Neural progenitor cell (in vitro differentiated cells): Measurements from ENCODE around the gene STXBP5. TPM values are rescaled to one million over a fixed set of nuclear protein-coding genes. Genes with fewer than 3 reads are reported as not detected.

ENCODE experiments used
- DNase-seq: peaks from one replicate; pipeline ENCODE4 v3.0.0-alpha.2; 2016; ENCODE audit warnings: low spot score
- H2AFZ ChIP-seq: fragments of 200-600 bp; sonication (generic); replicated peaks from 2 replicates; pipeline ENCODE4 v1.6.1; 2016; ENCODE audit warnings: antibody characterized with exemption
- H3F3A ChIP-seq: fragments of 200-600 bp; sonication (generic); 2 replicates; pipeline ENCODE4 v1.6.1; 2016; ENCODE audit warnings: antibody characterized with exemption, low read depth
- H3K27ac ChIP-seq: fragments of 200-600 bp; sonication (generic); 2 replicates; pipeline ENCODE4 v1.5.1; 2016; ENCODE audit warnings: mild to moderate bottlenecking
- H3K27me3 ChIP-seq: fragments of 200-600 bp; sonication (generic); 2 replicates; pipeline ENCODE4 v1.6.1; 2016; ENCODE audit warnings: mild to moderate bottlenecking, moderate library complexity
- H3K36me3 ChIP-seq: fragments of 200-600 bp; sonication (generic); 2 replicates; pipeline ENCODE4 v1.5.1; 2016
- H3K4me1 ChIP-seq: fragments of 200-600 bp; sonication (generic); 2 replicates; pipeline ENCODE4 v1.6.1; 2016; ENCODE audit warnings: mixed run types
- H3K4me2 ChIP-seq: fragments of 200-600 bp; sonication (generic); 2 replicates; pipeline ENCODE4 v1.6.1; 2016
- H3K4me3 ChIP-seq: fragments of 200-600 bp; sonication (generic); 2 replicates; pipeline ENCODE4 v1.5.1; 2016
- H3K79me2 ChIP-seq: fragments of 200-600 bp; sonication (generic); 2 replicates; pipeline ENCODE4 v1.6.1; 2016; ENCODE audit warnings: low read depth
- H3K9ac ChIP-seq: fragments of 200-600 bp; sonication (generic); 2 replicates; pipeline ENCODE4 v1.6.1; 2016
- H3K9me3 ChIP-seq: fragments of 200-600 bp; sonication (generic); 2 replicates; pipeline ENCODE4 v1.5.1; 2016; ENCODE audit warnings: low read depth
- H4K20me1 ChIP-seq: fragments of 200-600 bp; sonication (generic); 2 replicates; pipeline ENCODE4 v1.6.1; 2016; ENCODE audit warnings: low read depth
- H3K27ac Mint-ChIP-seq: 3 replicates; pipeline ENCODE4 v1.8.0; 2021; ENCODE audit warnings: mixed read lengths
- H3K27me3 Mint-ChIP-seq: 2 replicates; pipeline ENCODE4 v1.8.0; 2022; ENCODE audit warnings: low read depth, mild to moderate bottlenecking, inconsistent platforms, moderate library complexity, mixed read lengths; ENCODE audit not compliant: insufficient read depth
- H3K36me3 Mint-ChIP-seq: 3 replicates; pipeline ENCODE4 v1.8.0; 2021; ENCODE audit warnings: mixed read lengths
- H3K4me1 Mint-ChIP-seq: 3 replicates; pipeline ENCODE4 v1.8.0; 2021; ENCODE audit warnings: mixed read lengths
- H3K4me3 Mint-ChIP-seq: 3 replicates; pipeline ENCODE4 v1.8.0; 2021; ENCODE audit warnings: mild to moderate bottlenecking, moderate library complexity, mixed read lengths
- H3K9me3 Mint-ChIP-seq: 3 replicates; pipeline ENCODE4 v1.8.0; 2020; ENCODE audit warnings: mixed read lengths
- EZH2 ChIP-seq: fragments of 200-600 bp; sonication (generic); IDR thresholded peaks from 2 replicates; pipeline ENCODE4 v1.6.1; 2017; ENCODE audit warnings: antibody characterized with exemption, mild to moderate bottlenecking, moderate library complexity
- EZH2phosphoT487 ChIP-seq: fragments of 200-600 bp; sonication (generic); IDR thresholded peaks from 2 replicates; pipeline ENCODE4 v1.6.1; 2017; ENCODE audit warnings: antibody characterized with exemption
- total RNA-seq: library from RNA; depleted of rRNA; stranded (reverse); fragments of >200 nt; gene quantifications from 2 replicates; pipeline ENCODE4 v1.2.3, GENCODE V29; 2015; ENCODE audit warnings: low replicate concordance
- TF ChIP-seq, protein P1 (sequence below): fragments of 200-600 bp; sonication (generic); IDR thresholded peaks from 2 replicates; pipeline ENCODE4 v1.5.1; 2017; ENCODE audit warnings: antibody characterized with exemption, mild to moderate bottlenecking

The STXBP5 gene
- total RNA-seq, 1 donor from 2014 or later = 12.0 TPM

DNA sequence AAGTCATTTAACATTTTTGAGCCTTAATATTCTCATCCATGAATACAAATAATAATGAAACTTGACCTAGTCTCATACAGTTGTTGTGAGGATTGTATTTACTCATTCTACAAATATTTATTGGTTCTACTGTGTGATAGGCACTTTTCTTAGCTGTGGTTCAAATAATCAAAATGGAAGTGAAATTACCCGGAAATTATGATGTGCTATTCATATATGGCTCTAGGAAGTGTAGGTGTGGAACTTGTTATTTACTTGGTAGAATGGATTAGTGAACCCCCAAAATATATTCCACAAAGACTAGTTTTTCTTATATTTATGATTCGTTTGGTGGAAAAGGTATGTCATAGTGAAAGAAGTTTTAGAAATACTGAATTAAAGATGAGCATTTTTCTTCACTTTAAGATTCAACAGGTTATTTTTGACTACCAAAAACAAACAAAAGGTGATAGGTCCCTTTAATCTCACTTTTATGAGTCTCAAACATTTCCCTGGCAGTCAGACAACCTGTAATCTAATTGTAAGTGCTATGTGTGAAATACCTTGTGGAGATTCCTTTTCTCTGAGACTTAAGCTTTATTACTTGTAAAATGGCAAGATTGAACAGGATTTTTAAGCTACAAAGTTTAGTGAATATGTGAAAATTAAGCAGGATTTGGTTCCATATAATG, 77.8 kb downstream of the STXBP5 start:
- no peaks in the 10 kb centered on the region for H3K9me3 Mint-ChIP-seq
- H3K9me3 ChIP-seq = no peaks in the 10 kb centered on the region
- peaks cover 25% of the 10 kb centered on the region for H3K36me3 ChIP-seq
- H3K27ac Mint-ChIP-seq = no peak overlapping the region
- H3F3A ChIP-seq = no peaks in the 10 kb centered on the region
- peaks cover 21% of the 10 kb centered on the region for H3K36me3 Mint-ChIP-seq
- no peak overlapping the region for H3K27ac ChIP-seq
- no peaks in the 10 kb centered on the region for H3K4me1 Mint-ChIP-seq
- H2AFZ ChIP-seq = no peak overlapping the region
- no peak overlapping the region for H3K9ac ChIP-seq
- H3K4me3 ChIP-seq = no peak overlapping the region
- H3K79me2 ChIP-seq = no peaks in the 10 kb centered on the region
- no peaks in the 10 kb centered on the region for H4K20me1 ChIP-seq
- TF ChIP-seq, protein P1, sequence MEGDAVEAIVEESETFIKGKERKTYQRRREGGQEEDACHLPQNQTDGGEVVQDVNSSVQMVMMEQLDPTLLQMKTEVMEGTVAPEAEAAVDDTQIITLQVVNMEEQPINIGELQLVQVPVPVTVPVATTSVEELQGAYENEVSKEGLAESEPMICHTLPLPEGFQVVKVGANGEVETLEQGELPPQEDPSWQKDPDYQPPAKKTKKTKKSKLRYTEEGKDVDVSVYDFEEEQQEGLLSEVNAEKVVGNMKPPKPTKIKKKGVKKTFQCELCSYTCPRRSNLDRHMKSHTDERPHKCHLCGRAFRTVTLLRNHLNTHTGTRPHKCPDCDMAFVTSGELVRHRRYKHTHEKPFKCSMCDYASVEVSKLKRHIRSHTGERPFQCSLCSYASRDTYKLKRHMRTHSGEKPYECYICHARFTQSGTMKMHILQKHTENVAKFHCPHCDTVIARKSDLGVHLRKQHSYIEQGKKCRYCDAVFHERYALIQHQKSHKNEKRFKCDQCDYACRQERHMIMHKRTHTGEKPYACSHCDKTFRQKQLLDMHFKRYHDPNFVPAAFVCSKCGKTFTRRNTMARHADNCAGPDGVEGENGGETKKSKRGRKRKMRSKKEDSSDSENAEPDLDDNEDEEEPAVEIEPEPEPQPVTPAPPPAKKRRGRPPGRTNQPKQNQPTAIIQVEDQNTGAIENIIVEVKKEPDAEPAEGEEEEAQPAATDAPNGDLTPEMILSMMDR = no peak
- TF ChIP-seq EZH2phosphoT487 = no peak
- TF ChIP-seq EZH2 = no peak
- H3K27me3 Mint-ChIP-seq = no peaks in the 10 kb centered on the region
- H3K4me2 ChIP-seq = no peak overlapping the region
- no peak overlapping the region for H3K4me3 Mint-ChIP-seq
- no peaks in the 10 kb centered on the region for H3K4me1 ChIP-seq
- no peaks in the 10 kb centered on the region for H3K27me3 ChIP-seq
- DNase-seq = no peak

DNA sequence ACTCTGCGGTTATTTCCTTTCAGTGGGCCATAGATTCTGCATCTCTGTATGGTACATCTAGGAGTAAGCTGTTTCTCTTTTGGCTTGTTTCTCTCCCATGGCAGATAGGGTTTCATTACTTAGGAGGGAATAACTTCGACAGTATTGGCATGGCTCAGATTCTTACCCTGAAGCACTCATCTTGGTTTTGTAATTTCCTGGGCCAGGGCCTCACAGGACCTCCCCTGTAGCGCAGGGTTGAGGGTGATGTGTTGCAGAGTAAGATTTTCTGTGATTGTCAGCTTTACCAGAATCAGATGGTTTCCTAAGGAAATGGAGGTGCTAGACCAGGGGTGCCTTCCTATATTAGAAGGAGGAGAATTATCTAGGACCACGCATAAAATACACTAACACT, 78.3 kb downstream of the STXBP5 start:
- no peak overlapping the region for H3K4me2 ChIP-seq
- Mint-ChIP-seq H3K27me3 (no peaks in the 10 kb centered on the region), H3K36me3 (peaks cover 20% of the 10 kb centered on the region), H3K4me3 (no peak overlapping the region), H3K27ac (no peak overlapping the region), H3K9me3 (no peaks in the 10 kb centered on the region), H3K4me1 (no peaks in the 10 kb centered on the region)
- H3K36me3 ChIP-seq = peaks cover 22% of the 10 kb centered on the region
- no peaks in the 10 kb centered on the region for H4K20me1 ChIP-seq
- TF ChIP-seq, protein P1 = no peak
- TF ChIP-seq EZH2phosphoT487 (no peak), EZH2 (no peak)
- H3K9me3 ChIP-seq = no peaks in the 10 kb centered on the region
- H3K79me2 ChIP-seq = no peaks in the 10 kb centered on the region
- H2AFZ ChIP-seq = no peak overlapping the region
- H3K27me3 ChIP-seq = no peaks in the 10 kb centered on the region
- no peak overlapping the region for H3K9ac ChIP-seq
- no peak for DNase-seq
- H3K4me3 ChIP-seq = no peak overlapping the region
- no peak overlapping the region for H3K27ac ChIP-seq
- H3F3A ChIP-seq = no peaks in the 10 kb centered on the region
- H3K4me1 ChIP-seq = no peaks in the 10 kb centered on the region

DNA sequence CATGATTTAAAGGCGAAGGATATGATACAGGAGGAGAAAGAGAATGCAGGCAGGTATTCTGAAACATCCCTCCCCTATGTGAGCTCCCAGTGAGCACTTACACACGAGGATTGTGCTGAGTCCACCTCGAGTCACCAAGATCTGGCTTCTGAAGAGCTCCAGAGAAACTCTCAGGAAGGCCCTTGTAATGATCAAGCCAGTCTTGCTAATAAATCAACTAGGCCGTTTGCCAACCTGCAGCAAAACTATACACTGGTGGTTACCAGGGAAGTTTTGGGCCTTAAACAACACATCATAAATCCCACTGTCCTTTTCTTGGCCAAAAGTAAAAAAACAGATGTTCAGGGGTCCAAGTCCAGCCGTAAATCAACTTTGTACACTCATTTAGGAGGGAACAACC, 79.2 kb downstream of the STXBP5 start:
- Mint-ChIP-seq H3K4me3 (no peak overlapping the region), H3K4me1 (no peaks in the 10 kb centered on the region), H3K36me3 (peaks cover 17% of the 10 kb centered on the region), H3K9me3 (no peaks in the 10 kb centered on the region), H3K27ac (no peak overlapping the region), H3K27me3 (no peaks in the 10 kb centered on the region)
- H3K4me3 ChIP-seq = no peak overlapping the region
- H3K4me2 ChIP-seq = no peak overlapping the region
- H3K4me1 ChIP-seq = no peaks in the 10 kb centered on the region
- H3K36me3 ChIP-seq = peaks cover 13% of the 10 kb centered on the region
- H2AFZ ChIP-seq = no peak overlapping the region
- no peaks in the 10 kb centered on the region for H3K79me2 ChIP-seq
- no peaks in the 10 kb centered on the region for H3F3A ChIP-seq
- H3K27ac ChIP-seq = no peak overlapping the region
- H3K27me3 ChIP-seq = no peaks in the 10 kb centered on the region
- no peak overlapping the region for H3K9ac ChIP-seq
- no peak for TF ChIP-seq EZH2phosphoT487
- no peak for TF ChIP-seq EZH2
- TF ChIP-seq, protein P1 = no peak
- no peaks in the 10 kb centered on the region for H3K9me3 ChIP-seq
- no peaks in the 10 kb centered on the region for H4K20me1 ChIP-seq
- no peak for DNase-seq
